AG04450 (cell line): ENCODE results near the gene LRP2. TPM values are rescaled to one million over a fixed set of nuclear protein-coding genes. Genes with fewer than 3 reads are reported as not detected.

Experiments
- CTCF ChIA-PET: fragments of 300-600, 350-600 bp; formaldehyde crosslinking; extraction: SDS; loops from one replicate; lab custom pipeline; 2022; ENCODE audit warnings: antibody characterized with exemption, inconsistent platforms; lab: Charles Lee
- POLR2A ChIA-PET: fragments of 350-600 bp; formaldehyde crosslinking; extraction: SDS; loops from one replicate; lab custom pipeline; 2021; ENCODE audit warnings: antibody characterized with exemption, inconsistent platforms; lab: Yijun Ruan, JAX
- DNase-seq: peaks from one replicate; pipeline ENCODE4 v3.0.0-alpha.2; 2011; ENCODE audit warnings: low read depth, low spot score
- H3K27ac ChIP-seq: one replicate; pipeline ENCODE4 v1.5.1; 2012; ENCODE audit warnings: low read depth, low read length, control low read depth
- H3K27me3 ChIP-seq: one replicate; pipeline ENCODE4 v1.6.0; 2012; ENCODE audit warnings: low read length; ENCODE audit not compliant: control insufficient read depth, insufficient read depth
- H3K4me3 ChIP-seq: 2 replicates; pipeline ENCODE4 v1.5.1; 2011; ENCODE audit warnings: mild to moderate bottlenecking, low read depth, low read length, control low read depth
- H3K9me3 ChIP-seq: 2 replicates; pipeline ENCODE4 v1.5.1; 2012; ENCODE audit warnings: low read length; ENCODE audit not compliant: control insufficient read depth, insufficient read depth
- polyA plus RNA-seq: library from polyadenylated mRNA; depleted of rRNA; stranded (reverse); fragments of >200 nt; gene quantifications from 2 replicates; pipeline ENCODE4 v1.2.3, GENCODE V29; 2011
- TF ChIP-seq, protein P1 (sequence below): IDR thresholded peaks from 2 replicates; pipeline ENCODE4 v1.5.1; 2011; ENCODE audit warnings: low read depth, low read length, control low read depth, inconsistent platforms

Gene LRP2
- polyA plus RNA-seq, 1 experiment = not detected

DNA sequence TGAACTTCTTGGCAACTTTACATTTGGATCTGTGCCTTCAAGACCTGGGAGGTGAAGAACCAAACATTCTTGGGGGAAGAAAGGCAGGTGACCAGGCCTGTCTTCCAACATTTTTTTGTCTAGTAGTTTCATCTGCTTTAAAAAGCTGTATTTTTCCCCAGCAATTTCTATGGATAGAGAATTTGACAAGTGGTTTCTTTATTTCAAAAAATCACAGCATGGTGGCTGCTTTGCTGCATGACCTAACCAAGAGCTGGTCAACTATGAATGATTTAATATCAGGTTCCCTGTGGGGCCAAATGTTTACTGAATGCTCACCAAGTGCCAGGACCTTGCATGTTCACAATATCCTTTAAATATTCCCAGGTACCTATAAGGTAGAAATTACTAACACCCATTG, 19.1 kb downstream of the LRP2 start:
- Histone ChIP-seq H3K27me3 (peaks cover 2% of the 10 kb centered on the region), H3K27ac (no peak overlapping the region), H3K4me3 (no peak overlapping the region), H3K9me3 (no peaks in the 10 kb centered on the region)
- POLR2A ChIA-PET = no interaction called here
- CTCF ChIA-PET = no interaction called here
- TF ChIP-seq, protein P1, sequence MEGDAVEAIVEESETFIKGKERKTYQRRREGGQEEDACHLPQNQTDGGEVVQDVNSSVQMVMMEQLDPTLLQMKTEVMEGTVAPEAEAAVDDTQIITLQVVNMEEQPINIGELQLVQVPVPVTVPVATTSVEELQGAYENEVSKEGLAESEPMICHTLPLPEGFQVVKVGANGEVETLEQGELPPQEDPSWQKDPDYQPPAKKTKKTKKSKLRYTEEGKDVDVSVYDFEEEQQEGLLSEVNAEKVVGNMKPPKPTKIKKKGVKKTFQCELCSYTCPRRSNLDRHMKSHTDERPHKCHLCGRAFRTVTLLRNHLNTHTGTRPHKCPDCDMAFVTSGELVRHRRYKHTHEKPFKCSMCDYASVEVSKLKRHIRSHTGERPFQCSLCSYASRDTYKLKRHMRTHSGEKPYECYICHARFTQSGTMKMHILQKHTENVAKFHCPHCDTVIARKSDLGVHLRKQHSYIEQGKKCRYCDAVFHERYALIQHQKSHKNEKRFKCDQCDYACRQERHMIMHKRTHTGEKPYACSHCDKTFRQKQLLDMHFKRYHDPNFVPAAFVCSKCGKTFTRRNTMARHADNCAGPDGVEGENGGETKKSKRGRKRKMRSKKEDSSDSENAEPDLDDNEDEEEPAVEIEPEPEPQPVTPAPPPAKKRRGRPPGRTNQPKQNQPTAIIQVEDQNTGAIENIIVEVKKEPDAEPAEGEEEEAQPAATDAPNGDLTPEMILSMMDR = no peak
- DNase-seq = no peak

DNA sequence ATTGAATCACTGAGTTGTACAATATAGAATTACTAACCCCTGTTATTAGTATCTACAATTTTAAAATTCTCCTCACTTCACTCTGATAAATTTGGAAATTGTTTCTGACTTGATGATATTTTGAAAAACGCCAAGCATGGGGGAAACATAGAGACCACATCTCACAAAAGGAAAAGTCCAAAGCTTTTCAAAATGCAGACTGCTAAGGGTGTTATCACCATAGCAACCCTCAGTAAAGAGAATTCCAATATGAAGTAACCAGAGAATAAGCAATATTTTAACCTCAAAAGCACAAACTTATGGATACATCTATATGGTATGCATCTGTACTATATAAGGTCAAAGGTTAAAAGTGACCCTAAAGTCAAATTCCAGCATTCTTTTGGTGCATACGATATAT, 22.7 kb downstream of the LRP2 start:
- Histone ChIP-seq H3K27me3 (peaks cover 2% of the 10 kb centered on the region), H3K4me3 (no peak overlapping the region), H3K27ac (no peak overlapping the region), H3K9me3 (no peaks in the 10 kb centered on the region)
- ChIA-PET POLR2A (no interaction called here), CTCF (no interaction called here)
- TF ChIP-seq, protein P1 = no peak
- no peak for DNase-seq

DNA sequence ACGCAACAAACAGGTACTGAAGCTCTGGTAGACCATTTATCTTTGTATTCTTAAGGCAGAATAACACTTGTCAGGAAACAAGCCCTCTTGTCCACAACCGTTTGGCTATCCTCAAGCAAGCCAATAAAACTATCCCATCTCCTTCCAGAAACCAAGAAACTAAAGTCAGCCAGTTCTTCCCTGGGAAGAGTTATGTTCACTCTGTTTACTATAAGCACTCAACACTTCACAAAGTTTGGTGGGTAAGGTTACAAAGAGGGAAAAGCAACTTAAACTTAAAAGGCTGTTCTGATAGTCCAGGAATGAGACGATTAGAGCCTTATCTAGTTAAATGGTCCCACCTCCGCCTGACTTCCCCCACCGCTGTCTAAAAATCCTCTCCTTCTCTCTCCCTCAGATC, 25.6 kb downstream of the LRP2 start:
- ChIA-PET POLR2A (no interaction called here), CTCF (no interaction called here)
- TF ChIP-seq, protein P1 = no peak
- Histone ChIP-seq H3K9me3 (no peaks in the 10 kb centered on the region), H3K27me3 (no peaks in the 10 kb centered on the region), H3K4me3 (no peak overlapping the region), H3K27ac (no peak overlapping the region)
- no peak for DNase-seq

DNA sequence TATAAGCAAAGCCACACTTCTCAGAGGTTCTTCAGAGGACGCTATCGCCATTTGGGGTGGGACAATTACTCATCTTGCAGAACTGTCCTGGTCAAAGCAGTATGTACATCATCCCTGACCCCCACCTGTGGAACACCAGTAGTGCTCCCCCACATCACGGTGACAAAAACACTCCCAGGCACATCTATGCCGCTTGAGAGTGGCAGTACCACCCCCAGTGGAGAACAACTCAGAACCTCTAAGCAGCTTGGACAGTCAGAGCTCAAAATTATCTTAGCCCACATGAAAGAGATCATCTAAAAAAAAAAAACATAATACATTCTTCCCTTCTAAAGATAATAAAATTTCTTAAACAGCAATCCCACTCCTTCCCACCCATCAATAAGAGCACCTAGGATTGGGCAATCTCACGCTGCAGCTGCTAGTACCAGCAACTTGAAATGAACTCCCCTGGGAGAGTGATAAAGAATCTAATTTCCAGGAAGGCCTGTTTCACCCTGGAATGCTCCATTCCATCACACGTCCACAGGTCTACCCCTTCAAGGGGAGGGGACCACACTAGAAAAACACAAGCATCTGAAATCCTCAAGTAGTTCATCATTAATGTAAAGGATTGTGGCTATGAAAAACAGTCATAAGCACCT, 31.7 kb downstream of the LRP2 start:
- ChIA-PET CTCF (no interaction called here), POLR2A (no interaction called here)

More for the DNA sequence above, 31.7 kb downstream of the LRP2 start:
- no peak overlapping the region for H3K4me3 ChIP-seq
- TF ChIP-seq, protein P1 = no peak
- H3K27ac ChIP-seq = no peak overlapping the region
- H3K9me3 ChIP-seq = no peaks in the 10 kb centered on the region
- no peak for DNase-seq
- H3K27me3 ChIP-seq = no peaks in the 10 kb centered on the region
